GM21381 (cell line): ENCODE data around the gene RTEL1.
A peak's percentile ranks its signal among the peaks of the same experiment; 100 is the strongest.

Experiments used
- ATAC-seq: cut with Tn5 transposase; IDR thresholded peaks from one replicate; pipeline ENCODE4 v1.9.1; 2021; ENCODE audit warnings: mild to moderate bottlenecking, moderate library complexity; ENCODE audit not compliant: unreplicated experiment

The RTEL1 gene

GRCh38 chr20:63737945-63738686 is 80.0 kb downstream of the RTEL1 start:
- ATAC-seq: no peak

- ATAC-seq: no peak
Observed at GRCh38 chr20:63738687-63739129, 80.6 kb downstream of the RTEL1 start.

GRCh38 chr20:63739130-63740069 is 81.3 kb downstream of the RTEL1 start, which contains the start of gene SLC2A4RG:
Gene SLC2A4RG, plus strand, starts transcription at chr20:63739776. Its CDS starts 137 bp downstream, at chr20:63739913.
- ATAC-seq: peak; percentile 46

GRCh38 chr20:63740070-63740626 is 82.0 kb downstream of the RTEL1 start:
- peak; percentile 6 for ATAC-seq

GRCh38 chr20:63740627-63741353 is 82.7 kb downstream of the RTEL1 start:
- no peak for ATAC-seq

GRCh38 chr20:63741354-63741675 is 83.2 kb downstream of the RTEL1 start:
- no peak for ATAC-seq

GRCh38 chr20:63741676-63742380 is 83.7 kb downstream of the RTEL1 start:
- no peak for ATAC-seq

- no peak for ATAC-seq
Observed at GRCh38 chr20:63742381-63743024, 84.4 kb downstream of the RTEL1 start.

- no peak for ATAC-seq
Observed at GRCh38 chr20:63743210-63743970, 85.3 kb downstream of the RTEL1 start.

- ATAC-seq: no peak
Observed at GRCh38 chr20:63744158-63744557, 86.0 kb downstream of the RTEL1 start.

GRCh38 chr20:63744574-63745423 is 86.7 kb downstream of the RTEL1 start:
- ATAC-seq: no peak

GRCh38 chr20:63745424-63745805 is 87.3 kb downstream of the RTEL1 start:
- ATAC-seq: no peak
